GM21526 (cell line): ENCODE data around the gene WNT7B.

ENCODE experiments used
- ATAC-seq: cut with Tn5 transposase; IDR thresholded peaks from one replicate; pipeline ENCODE4 v1.9.1; 2021; ENCODE audit warnings: moderate library complexity; ENCODE audit not compliant: unreplicated experiment, low FRiP score

WNT7B gene

DNA sequence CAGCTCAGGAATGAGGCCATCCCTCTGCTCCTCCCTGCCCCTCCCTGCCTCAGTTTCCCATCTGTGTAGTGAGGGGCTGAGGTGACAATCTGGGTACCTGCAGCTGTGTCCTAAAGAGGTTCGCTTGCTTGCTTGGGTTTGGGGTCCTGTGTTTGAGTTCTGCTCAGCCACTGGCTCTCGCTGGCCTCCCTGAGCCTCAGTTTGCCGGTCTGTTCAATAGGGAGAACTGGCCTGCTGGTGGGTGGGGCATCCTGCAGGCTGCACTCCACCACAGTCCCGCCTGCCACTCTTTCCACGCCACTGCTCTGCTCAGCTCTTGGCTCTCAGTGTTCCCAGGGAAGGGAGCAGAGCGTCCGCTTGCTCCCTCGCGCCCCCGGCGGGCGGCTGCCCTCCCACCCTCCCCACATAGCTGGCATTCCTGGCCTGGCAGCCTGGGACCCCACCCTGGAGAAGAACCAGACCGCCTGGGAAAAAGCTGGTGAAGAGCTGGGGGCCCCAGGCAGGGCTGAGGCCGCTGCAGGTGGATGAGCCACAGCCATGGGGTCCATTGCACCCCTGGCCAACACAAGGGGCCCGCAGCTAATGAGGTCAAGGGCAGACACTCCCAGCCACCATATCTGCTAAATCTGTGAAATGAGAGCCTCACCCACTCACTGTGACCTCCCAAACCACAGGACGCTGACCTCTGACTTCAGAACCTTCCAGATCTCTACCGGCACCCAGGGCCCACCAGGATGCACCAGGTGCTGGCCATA, 15.1 kb downstream of the WNT7B start:
- no peak for ATAC-seq

DNA sequence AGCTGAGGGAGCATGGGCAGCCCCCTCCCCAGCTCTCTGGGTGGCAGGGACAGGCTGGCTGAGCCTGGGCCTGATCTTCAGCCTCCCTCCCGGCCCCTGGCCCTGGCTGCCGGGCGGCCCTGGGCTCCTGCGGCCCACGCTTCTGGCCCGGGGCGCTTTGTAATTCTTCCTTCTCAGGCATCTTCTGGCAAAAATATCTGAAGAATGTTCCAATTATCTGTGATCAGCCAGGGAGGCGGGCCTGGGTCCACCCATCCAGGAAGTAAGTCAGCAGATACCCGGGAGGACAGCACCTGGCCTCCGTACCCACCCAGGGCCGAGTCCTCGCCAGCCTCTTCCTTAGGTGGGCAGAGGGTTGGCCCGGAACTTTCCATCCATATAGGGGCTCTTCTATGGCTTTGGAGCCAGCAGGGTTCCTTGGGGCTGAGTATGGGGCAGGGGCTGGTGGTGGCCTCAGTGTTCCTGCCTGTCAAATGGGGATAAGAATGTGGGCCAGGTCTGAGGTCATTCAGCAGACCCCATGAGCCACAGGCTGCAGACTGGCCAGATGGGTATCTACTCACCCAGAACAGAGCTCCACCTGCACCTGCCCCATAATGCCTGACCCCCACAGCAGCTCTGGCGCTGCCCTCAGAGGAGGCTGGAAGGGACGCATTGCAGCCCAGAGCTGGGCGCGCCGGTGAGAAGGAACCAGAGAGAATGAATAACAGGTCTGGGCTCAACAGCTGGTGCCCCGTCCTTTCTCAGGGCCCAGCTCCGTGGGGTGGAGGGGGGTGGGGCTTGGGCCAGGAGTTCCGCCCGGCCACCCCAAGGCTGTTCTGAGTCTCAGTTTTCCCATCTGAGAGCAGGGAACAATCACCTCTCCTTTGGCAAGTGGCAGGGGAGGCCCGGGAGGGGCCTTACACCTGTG, 16.2 kb downstream of the WNT7B start:
- ATAC-seq = no peak

DNA sequence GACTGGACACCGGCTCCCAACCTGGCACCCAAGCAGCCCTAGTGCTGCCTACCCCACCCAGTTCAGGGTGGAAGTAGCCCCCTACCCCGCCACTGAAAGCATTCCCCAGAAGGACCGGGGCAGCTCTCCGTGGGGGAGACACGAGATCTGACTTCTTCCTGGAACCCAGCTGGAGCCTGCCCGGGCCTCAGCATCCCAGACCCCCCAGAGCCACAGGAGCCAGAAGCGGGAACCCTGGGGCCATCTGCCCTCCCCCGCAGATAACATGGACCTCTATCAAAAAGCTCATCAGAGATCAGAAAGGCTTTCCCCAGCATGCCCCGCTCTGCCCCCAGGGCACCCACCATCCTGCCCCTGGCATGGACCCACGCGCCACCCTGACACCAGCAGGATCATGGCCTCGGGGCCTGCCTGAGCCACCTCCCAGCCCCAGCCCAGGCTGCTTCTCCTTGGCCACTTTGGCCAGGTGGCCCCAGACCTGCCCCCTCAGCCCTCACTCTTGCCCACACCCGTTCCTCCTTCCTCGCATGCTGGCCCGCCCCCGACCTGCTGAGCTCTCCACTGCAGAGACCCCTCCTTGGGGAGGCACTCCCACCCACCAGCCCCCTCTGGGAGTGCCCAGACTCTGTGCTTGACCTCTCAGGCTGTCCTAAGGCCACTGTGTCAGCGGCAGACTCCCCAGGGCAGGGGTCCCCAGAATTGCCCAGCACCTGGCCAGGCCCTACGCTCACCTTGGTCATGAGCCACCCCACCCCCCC, 17.1 kb downstream of the WNT7B start:
- ATAC-seq = no peak

DNA sequence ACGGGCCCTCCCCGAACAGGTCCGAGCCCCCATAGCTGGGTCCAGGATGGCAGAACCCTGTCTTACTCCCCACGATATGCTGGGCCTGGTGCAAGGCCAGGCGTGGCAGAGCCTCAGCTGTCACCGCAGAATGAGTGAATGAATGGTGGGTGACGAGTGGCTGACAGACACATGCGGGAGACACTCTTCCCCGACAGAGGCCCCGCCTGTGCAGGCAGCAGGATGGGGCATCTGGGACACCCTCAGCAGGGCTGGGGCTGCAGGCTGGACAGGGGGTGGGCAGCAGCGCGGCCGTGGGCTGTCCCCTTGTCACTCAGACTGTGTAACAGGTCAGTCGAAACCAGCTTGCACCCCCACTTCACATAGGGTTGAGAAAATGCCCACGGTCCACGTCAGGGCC, 18.0 kb downstream of the WNT7B start:
- ATAC-seq = no peak

DNA sequence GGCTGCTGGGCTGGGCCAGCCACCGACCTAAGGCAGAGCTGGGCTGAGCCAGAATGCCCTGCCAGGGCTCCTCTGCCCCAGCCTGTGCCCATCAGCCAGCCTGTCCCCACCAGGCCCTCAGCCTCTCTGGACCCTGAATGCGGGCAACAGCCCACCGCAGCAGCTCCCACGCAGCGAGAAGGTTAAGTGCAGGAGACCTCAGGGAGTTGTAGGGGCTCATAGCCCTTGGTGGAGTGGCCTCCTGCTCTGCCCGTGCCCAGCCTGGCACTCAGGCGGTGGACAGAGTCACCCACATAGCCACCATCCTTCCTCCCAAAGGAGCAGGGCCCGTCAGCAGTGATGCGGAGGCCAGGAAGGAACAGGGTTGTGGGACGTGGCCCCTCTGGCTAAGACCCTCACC, 19.1 kb downstream of the WNT7B start:
- no peak for ATAC-seq

DNA sequence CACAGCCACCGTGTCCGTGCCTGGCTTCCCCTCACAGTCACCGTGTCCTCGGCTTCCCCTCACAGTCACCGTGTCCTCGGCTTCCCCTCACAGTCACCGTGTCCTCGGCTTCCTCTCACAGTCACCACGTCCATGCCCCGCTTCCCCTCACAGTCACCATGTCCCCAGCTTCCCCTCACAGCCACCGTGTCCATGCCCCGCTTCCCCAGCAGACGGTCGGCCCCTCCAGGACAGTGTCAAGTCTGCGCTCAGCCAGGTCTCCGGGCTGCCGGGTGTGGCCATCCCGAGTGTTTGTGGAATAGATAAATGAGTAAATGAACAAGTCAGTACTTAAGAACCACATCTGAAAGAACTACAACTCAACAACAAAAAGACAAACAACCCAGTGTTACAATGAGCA, 23.8 kb downstream of the WNT7B start:
- ATAC-seq = no peak

DNA sequence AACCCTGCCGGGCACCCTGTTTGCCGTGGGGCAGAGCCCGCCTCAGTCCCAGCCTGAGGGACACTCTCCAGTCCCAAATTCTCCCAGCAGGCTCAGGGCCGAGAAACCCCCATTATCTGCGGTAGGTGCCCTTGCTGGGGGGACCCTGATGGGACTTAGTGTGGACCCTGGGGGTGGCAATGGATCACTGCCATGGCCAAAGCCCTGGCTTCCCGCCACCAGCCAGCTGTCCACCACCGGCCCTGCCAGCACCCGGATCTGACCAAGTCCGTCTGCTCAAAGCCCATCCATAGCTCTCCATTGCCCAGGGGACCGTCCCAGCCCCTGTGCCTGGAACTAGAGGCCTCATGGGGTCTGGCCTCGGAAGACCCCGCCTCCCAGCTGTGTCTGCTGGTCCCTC, 24.4 kb downstream of the WNT7B start:
- ATAC-seq = no peak

DNA sequence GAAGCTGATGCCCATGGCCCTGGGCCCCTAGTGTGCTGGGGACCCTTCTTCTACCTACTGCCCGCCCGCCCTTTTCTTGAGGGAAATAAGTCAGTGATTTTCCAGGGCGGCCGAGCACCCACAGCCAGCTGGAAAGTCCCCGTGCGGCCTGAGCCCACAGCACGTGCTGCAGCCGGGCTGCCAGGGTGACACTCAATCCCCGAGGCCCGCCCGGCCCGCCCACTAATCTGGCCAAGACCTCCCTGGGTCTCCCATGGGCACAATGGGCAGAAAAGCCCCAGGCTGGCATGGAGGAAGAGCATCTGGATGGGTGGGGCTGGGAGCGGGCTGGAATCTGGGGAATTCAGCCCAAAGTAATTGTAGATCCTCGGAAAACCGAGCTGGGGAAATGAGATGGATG, 24.8 kb downstream of the WNT7B start:
- ATAC-seq = no peak

DNA sequence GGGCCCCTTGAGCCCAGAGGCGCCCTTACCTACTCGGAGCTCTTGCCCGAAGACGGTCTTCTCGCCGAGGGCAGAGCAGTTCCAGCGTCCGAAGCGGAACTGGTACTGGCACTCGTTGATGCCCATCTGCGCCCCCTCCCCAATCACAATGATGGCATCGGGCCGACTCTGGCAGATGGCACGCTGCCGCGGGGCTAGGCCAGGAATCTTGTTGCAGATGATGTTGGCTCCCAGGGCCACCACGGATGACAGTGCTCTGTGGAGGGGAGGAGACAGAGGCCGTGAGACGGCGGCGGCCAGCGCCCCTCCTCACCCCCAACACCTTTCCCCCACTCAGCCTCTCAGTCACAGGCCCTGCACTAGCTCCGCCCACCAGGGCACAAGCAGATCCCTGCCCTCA, 27.1 kb downstream of the WNT7B start:
- ATAC-seq = no peak

DNA sequence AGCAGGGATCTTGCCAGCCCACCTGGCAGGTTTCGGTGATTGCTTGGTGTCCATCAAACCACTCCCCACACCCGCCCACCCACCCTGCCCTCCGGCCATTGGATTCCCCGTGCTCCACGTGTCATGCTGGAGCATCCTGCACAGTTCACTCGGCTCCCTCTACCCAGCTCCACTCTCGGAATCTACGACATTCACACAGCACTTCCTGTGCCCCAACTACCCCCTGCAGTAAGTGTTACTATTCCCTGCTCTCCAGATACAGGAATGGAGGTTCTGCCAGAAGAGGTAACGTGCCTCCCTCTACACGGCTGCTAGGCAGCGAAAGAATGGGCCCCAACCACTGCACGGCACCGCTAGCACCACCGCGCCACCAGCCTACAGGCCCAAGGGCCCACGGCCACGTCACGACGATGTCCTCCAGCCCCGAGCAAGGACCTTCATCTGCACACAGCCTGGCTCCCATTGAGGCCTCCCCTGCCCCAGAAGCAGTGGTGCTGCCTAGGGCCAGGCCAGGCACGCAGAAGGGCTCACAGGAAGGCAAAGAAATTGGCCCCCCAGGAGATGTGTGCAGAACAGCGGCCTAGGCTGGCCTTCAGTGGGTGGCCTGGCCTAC, 27.6 kb downstream of the WNT7B start:
- no peak for ATAC-seq

DNA sequence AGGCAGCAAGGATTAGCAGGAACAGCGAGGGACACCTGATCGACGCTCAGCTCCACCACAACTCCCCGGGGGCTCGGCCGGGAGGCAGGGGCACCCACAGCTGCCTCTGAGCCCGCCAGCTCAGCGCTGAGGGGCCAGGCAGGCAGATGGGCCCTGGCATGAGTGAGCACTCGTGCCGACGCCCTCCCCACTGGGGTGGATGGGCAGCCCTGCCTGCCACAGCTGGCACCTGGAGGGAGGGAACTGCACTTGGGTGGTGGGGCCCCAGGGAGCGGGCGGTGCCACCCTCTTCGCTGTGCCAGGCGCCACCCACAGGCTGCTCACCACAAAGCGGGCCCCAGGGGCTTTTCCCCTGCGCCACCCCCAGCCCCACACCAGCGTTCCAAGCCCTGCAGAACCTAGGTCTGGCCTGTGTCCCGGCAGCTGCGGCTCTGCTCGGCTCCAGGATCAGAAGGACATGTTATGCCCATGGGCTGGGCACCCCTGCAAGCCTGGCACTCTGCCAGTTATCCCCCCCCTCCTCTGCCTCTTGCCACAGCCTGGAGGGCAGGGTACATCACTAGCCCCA, 28.8 kb downstream of the WNT7B start:
- ATAC-seq = no peak

DNA sequence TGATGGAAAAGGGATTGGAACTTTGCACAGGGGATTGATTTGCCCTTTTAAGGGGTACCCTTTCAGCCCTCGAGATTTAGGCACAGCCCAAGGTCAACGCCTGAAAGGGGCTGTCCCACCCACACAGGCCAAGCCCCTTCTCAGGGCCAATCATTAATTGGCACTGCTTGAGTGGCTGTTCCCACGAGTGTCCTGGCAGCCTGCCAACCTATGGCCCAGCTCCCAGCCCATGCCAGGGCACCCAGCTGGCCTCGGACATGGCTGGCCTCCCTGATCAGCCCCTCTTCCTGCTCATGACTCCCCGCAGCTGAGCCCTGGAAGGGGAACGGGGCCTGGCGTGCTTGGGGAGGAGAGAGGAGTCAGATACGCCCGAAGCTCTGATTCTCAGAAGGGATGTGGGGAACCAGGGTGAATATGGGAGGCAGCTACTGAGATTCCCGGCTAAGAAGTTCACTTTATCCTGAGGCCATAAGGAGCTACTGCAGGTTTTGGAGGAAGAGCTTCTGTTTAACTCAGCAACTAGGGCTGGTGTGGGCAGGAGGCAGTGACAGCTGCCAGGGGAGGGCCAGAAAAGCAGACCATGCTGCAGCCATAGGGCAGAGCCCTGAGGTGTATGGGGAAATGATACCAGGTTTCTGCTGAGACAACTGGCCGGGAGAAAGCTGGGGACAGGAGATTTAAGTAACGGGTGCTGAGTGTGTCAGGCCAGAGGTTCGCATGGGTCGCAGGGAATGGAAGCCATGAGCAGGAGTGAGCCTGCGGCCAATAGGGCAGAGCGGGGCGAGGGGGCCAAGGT, 30.0 kb downstream of the WNT7B start:
- ATAC-seq = no peak

DNA sequence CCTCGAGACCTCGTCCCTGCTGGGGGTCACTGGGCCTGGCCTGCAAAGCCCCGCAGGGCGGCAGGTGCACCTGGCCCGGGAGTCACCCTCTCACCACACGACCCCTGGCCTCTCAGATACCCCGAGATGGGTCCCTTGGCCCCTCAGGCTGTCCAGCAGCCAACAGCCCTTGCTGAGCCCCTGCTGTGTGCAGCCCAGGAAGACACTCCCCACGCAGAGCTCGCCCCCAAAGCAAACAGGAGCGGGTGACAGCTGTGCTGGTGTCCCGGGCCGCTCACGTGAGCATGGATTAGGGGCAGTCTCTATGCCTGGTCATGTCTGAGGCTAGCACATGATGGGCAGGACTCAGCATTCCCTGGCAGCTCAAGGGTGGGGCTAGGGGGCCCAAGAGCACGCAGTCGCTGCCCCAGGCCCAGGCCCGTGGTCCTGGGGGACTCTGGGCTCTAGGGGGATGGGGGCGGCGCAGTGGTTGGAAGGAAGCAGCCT, 31.3 kb downstream of the WNT7B start:
- ATAC-seq = no peak

DNA sequence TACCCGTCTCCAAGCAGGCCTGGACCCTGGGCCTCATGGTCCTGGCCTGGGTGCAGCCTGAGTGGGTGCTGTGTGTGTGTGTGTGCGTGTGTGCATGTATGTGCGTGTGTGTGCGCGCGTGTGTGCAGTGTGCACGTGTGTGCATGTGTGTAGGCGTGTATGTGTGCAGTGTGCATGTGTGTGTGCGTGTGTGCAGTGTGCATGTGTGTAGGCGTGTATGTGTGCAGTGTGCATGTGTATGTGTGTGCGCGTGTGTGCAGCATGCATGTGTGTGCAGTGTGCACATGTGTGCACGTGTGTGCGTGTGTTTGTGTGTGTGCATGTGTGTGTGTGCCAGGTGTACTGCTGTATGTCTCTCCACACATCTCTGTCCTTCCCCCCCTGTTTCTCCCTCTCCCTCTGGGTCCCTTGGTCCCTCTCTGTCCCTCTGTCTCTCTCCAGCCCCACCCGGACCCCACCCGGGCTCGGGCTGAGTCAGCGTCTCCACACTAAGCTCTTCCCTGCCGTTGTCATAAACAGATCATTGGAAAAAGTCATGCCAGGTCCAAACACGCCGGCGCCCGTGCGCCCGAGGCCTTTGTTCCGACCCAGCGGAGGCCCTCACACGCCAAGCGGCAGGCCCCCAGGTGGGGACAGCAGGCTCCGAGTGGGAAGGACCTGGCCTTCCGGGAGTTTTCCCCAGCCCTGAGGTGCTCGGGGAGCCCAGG, 34.0 kb downstream of the WNT7B start:
- ATAC-seq = no peak

DNA sequence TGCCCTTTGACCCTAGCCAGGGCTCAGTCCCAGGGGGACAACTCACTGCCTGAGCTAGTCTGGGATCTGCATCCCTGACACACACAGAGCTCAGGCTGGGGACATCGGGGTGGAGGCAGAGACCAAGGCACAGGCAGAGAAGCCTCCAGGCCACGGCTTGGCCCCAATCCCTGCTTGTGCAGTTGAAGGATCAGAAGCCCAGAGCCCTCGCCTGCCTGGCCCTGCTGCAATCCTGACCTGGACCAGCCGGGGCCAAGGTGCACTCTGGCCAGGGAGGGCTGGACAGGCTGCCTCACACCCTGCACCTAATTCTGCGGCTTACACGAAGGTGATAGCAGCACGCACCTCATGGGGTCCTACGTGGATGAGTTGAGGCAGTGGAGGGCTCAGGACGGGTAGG, 34.6 kb downstream of the WNT7B start:
- no peak for ATAC-seq

DNA sequence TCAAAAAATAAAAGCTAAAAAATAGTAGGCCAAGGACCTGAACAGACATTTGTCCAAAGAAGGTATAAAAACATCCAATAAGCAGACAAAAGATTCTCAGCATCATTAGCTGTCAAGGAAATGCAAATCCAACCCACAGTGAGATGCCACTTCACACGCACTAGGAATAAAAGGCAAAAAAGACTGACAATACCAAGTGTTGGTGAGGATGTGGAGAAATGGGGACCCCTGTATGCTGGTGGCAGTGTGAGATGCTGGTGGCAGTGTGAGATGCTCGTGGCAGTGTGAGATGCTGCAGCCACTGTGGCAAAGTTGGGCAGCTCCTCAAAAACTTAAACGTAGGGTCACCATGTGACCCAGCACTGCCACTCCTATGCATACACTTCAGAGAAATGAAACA, 38.0 kb downstream of the WNT7B start:
- ATAC-seq = no peak

DNA sequence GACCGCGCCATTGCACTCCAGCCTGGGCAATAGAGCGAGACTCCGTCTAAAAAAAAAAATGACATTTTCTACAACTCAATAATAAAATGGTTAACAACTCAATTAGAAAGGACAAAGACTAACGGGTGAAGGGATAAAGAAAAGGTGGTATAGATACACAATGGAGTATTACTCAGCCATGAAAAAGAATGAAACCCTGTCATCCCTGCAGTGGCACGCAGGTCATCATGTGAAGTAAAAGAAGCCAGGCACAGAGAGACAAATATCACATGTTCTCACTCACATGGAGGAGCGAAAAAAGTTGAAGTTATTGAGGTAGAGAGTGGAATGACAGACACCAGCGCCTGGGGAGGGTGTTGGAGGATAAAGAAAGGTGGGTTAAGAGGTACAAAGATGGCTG, 39.0 kb downstream of the WNT7B start:
- ATAC-seq = no peak

DNA sequence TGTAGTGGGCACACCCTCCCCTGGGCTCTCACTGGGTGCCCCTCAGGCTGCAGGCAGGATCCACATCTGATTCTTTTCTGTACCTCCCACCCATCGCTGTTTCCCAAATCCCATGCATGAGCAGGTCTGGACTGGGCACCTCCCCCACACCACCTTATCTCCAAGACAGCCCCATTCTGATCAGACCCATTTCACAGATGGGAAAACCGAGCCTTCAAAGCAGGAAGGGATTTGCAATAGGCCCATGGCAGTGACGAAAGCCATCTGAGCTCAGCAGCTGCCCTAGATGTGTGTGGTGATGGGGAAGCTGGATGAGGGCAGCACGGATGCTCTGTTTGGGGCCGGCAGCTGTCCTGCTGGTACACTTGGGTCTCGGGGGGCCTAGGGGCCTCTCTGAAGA, 41.4 kb downstream of the WNT7B start:
- no peak for ATAC-seq
